ENCODE results near the gene PPIF.

- TF ChIP-seq POLR2A (IDR thresholded peaks at IDR 0.05; ENCODE audit: low read length) (no peak), GATA1 (IDR thresholded peaks at IDR 0.05; ENCODE audit: low read depth, low read length) (no peak)
These were observed 45.4 kb downstream of the PPIF start for GRCh38 chr10:79392506-79393176.

All from erythroblast (primary cell).